GM23338 (cell line): ENCODE measurements around the gene ADCY7. TPM values are rescaled to one million over a fixed set of nuclear protein-coding genes. Genes with fewer than 3 reads are reported as not detected.

ENCODE experiments used
- ATAC-seq: fragments of 200-7000 bp; cut with Tn5 transposase; 3 replicates; pipeline ENCODE4 v1.9.1; 2020
- DNase-seq: peaks from one replicate; pipeline ENCODE4 v3.0.0-alpha.2; 2015; ENCODE audit warnings: low spot score
- H2AFZ ChIP-seq: fragments of 200-600 bp; sonication (generic); 2 replicates; pipeline ENCODE4 v1.8.0; 2016; ENCODE audit warnings: antibody characterized with exemption, mild to moderate bottlenecking, moderate library complexity
- H3F3A ChIP-seq: fragments of 200-600 bp; sonication (generic); replicated peaks from 2 replicates; pipeline ENCODE4 v1.8.0; 2017; ENCODE audit warnings: antibody characterized with exemption, mixed run types, low read depth
- H3K27ac ChIP-seq: fragments of 200-600 bp; sonication (generic); 2 replicates; pipeline ENCODE4 v1.6.1; 2016; ENCODE audit warnings: low read depth
- H3K27me3 ChIP-seq: fragments of 200-600 bp; sonication (generic); 2 replicates; pipeline ENCODE4 v1.8.0; 2016; ENCODE audit warnings: mild to moderate bottlenecking, mixed run types, moderate library complexity; ENCODE audit not compliant: insufficient read depth
- H3K36me3 ChIP-seq: fragments of 200-600 bp; sonication (generic); 2 replicates; pipeline ENCODE4 v1.8.0; 2016; ENCODE audit warnings: mild to moderate bottlenecking; ENCODE audit not compliant: insufficient read depth
- H3K4me1 ChIP-seq: fragments of 200-600 bp; sonication (generic); 2 replicates; pipeline ENCODE4 v1.8.0; 2016; ENCODE audit warnings: mild to moderate bottlenecking, moderate library complexity; ENCODE audit not compliant: insufficient read depth
- H3K4me2 ChIP-seq: fragments of 200-600 bp; sonication (generic); 2 replicates; pipeline ENCODE4 v1.7.1; 2017; ENCODE audit warnings: mixed run types
- H3K4me3 ChIP-seq: fragments of 200-600 bp; sonication (generic); 2 replicates; pipeline ENCODE4 v1.6.1; 2016; ENCODE audit warnings: mixed run types
- H3K79me2 ChIP-seq: fragments of 200-600 bp; sonication (generic); replicated peaks from 2 replicates; pipeline ENCODE4 v1.8.0; 2017; ENCODE audit warnings: mild to moderate bottlenecking; ENCODE audit not compliant: insufficient read depth
- H3K9me2 ChIP-seq: fragments of 200-600 bp; sonication (generic); 2 replicates; pipeline ENCODE4 v1.8.0; 2017; ENCODE audit not compliant: insufficient read depth
- H4K20me1 ChIP-seq: fragments of 200-600 bp; sonication (generic); replicated peaks from 2 replicates; pipeline ENCODE4 v1.8.0; 2017; ENCODE audit warnings: mild to moderate bottlenecking; ENCODE audit not compliant: insufficient read depth
- H3K27ac Mint-ChIP-seq: 2 replicates; pipeline ENCODE4 v1.8.0; 2020; ENCODE audit warnings: inconsistent platforms, mild to moderate bottlenecking, moderate library complexity, mixed read lengths
- H3K27me3 Mint-ChIP-seq: 3 replicates; pipeline ENCODE4 v1.8.0; 2022; ENCODE audit warnings: low read depth, mild to moderate bottlenecking, moderate library complexity, mixed read lengths, inconsistent platforms; ENCODE audit not compliant: insufficient read depth, poor library complexity
- H3K36me3 Mint-ChIP-seq: 3 replicates; pipeline ENCODE4 v1.8.0; 2021; ENCODE audit warnings: low read depth, mild to moderate bottlenecking, inconsistent platforms, moderate library complexity, mixed read lengths
- H3K4me1 Mint-ChIP-seq: 3 replicates; pipeline ENCODE4 v1.8.0; 2020; ENCODE audit warnings: mild to moderate bottlenecking, inconsistent platforms, mixed read lengths
- H3K4me3 Mint-ChIP-seq: 3 replicates; pipeline ENCODE4 v1.8.0; 2021; ENCODE audit warnings: moderate library complexity, mild to moderate bottlenecking, inconsistent platforms, mixed read lengths
- H3K9me3 Mint-ChIP-seq: 3 replicates; pipeline ENCODE4 v1.8.0; 2020; ENCODE audit warnings: moderate library complexity, mild to moderate bottlenecking, inconsistent platforms, mixed read lengths
- CREB1 ChIP-seq: fragments of 250-450 bp; sonication (Bioruptor Pico); IDR thresholded peaks from 2 replicates; pipeline ENCODE4 v1.5.0; 2020; ENCODE audit warnings: low read depth, mild to moderate bottlenecking, moderate library complexity
- CTCF ChIP-seq, 2 experiments: fragments of 200-600 bp in 1 of 2; sonication (generic) in 1 of 2; conservative IDR thresholded peaks; 2 replicates each; pipeline versions ENCODE4 v1.5.1 to v1.6.1; 2016 to 2017; ENCODE audit warnings: antibody characterized with exemption in 2 of 2, low read depth in 2 of 2, mild to moderate bottlenecking in 2 of 2, moderate library complexity in 1 of 2
- ETS1 ChIP-seq: IDR thresholded peaks from 2 replicates; pipeline ENCODE4 v1.6.1; 2016; ENCODE audit warnings: antibody characterized with exemption
- EZH2 ChIP-seq: fragments of 200-600 bp; sonication (generic); IDR thresholded peaks from one replicate; pipeline ENCODE4 v1.8.0; 2017; ENCODE audit warnings: antibody characterized with exemption, mild to moderate bottlenecking, low read depth; ENCODE audit not compliant: unreplicated experiment
- EZH2phosphoT487 ChIP-seq: fragments of 200-600 bp; sonication (generic); IDR thresholded peaks from one replicate; pipeline ENCODE4 v1.8.1; 2018; ENCODE audit warnings: antibody characterized with exemption; ENCODE audit not compliant: unreplicated experiment
- JUNB ChIP-seq: IDR thresholded peaks from one replicate; pipeline ENCODE4 v1.6.1; 2016; ENCODE audit warnings: antibody characterized with exemption; ENCODE audit not compliant: unreplicated experiment
- NANOG ChIP-seq: IDR thresholded peaks from 2 replicates; pipeline ENCODE4 v1.6.1; 2016; ENCODE audit warnings: antibody characterized with exemption, borderline replicate concordance
- POLR2AphosphoS5 ChIP-seq: IDR thresholded peaks from 2 replicates; pipeline ENCODE4 v1.6.1; 2016; ENCODE audit warnings: antibody characterized with exemption, low read depth
- ZNF331 ChIP-seq: fragments of 250-450 bp; sonication (Bioruptor Pico); IDR thresholded peaks from 2 replicates; pipeline ENCODE4 v1.5.0; 2020; ENCODE audit warnings: low read depth, mild to moderate bottlenecking, moderate library complexity
- polyA plus RNA-seq: library from polyadenylated mRNA; unstranded; fragments of >200 nt; fragmentation: Nextera tagmentation; extraction: Ambion mirVana; gene quantifications from 2 replicates; pipeline ENCODE4 v1.2.1, GENCODE V29; 2016
- total RNA-seq: library from RNA; depleted of rRNA; stranded (reverse); fragments of >200 nt; shearing (Covaris generic); gene quantifications from 2 replicates; pipeline ENCODE4 v1.2.3, GENCODE V29; 2014
- TF ChIP-seq, protein P1 (sequence below): IDR thresholded peaks from one replicate; pipeline ENCODE4 v1.6.1; 2018; ENCODE audit warnings: antibody characterized with exemption; ENCODE audit not compliant: unreplicated experiment

ADCY7 gene
- total and polyA plus RNA-seq, 2 experiments from 2014 or later = 2.4 to 10.5 TPM

GRCh38 chr16:50251375-50252081, 14.8 kb upstream of the ADCY7 start:
- Mint-ChIP-seq H3K27me3 (peaks cover 13% of the 10 kb centered on the region), H3K9me3 (no peaks in the 10 kb centered on the region), H3K36me3 (no peaks in the 10 kb centered on the region), H3K4me1 (peaks cover 18% of the 10 kb centered on the region), H3K27ac (no peak overlapping the region), H3K4me3 (no peak overlapping the region)
- DNase-seq (no peak), ATAC-seq (no peak)
- H3K4me1 ChIP-seq = peaks cover 16% of the 10 kb centered on the region
- no peak overlapping the region for H3K4me2 ChIP-seq
- H3K79me2 ChIP-seq = no peaks in the 10 kb centered on the region
- no peaks in the 10 kb centered on the region for H3K36me3 ChIP-seq
- peaks cover 6% of the 10 kb centered on the region for H3K27me3 ChIP-seq
- no peak overlapping the region for H2AFZ ChIP-seq
- no peak for TF ChIP-seq POLR2AphosphoS5
- no peak for TF ChIP-seq CTCF (conservative IDR thresholded peaks at IDR 0.05; ENCODE audit: low read depth in 2 of 2)
- TF ChIP-seq ZNF331 = no peak
- TF ChIP-seq ETS1 = no peak
- TF ChIP-seq, protein P1, sequence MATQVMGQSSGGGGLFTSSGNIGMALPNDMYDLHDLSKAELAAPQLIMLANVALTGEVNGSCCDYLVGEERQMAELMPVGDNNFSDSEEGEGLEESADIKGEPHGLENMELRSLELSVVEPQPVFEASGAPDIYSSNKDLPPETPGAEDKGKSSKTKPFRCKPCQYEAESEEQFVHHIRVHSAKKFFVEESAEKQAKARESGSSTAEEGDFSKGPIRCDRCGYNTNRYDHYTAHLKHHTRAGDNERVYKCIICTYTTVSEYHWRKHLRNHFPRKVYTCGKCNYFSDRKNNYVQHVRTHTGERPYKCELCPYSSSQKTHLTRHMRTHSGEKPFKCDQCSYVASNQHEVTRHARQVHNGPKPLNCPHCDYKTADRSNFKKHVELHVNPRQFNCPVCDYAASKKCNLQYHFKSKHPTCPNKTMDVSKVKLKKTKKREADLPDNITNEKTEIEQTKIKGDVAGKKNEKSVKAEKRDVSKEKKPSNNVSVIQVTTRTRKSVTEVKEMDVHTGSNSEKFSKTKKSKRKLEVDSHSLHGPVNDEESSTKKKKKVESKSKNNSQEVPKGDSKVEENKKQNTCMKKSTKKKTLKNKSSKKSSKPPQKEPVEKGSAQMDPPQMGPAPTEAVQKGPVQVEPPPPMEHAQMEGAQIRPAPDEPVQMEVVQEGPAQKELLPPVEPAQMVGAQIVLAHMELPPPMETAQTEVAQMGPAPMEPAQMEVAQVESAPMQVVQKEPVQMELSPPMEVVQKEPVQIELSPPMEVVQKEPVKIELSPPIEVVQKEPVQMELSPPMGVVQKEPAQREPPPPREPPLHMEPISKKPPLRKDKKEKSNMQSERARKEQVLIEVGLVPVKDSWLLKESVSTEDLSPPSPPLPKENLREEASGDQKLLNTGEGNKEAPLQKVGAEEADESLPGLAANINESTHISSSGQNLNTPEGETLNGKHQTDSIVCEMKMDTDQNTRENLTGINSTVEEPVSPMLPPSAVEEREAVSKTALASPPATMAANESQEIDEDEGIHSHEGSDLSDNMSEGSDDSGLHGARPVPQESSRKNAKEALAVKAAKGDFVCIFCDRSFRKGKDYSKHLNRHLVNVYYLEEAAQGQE = no peak
- H4K20me1 ChIP-seq = no peaks in the 10 kb centered on the region
- no peak overlapping the region for H3K4me3 ChIP-seq
- H3F3A ChIP-seq = 0 out of 2 replicates have a peak, but pooled peaks cover 5% of the 10 kb centered on the region
- no peak overlapping the region for H3K27ac ChIP-seq
- H3K9me2 ChIP-seq = no peaks in the 10 kb centered on the region

GRCh38 chr16:50252082-50252611, 14.2 kb upstream of the ADCY7 start:
- peaks cover 8% of the 10 kb centered on the region for H3K27me3 Mint-ChIP-seq
- no peak for ATAC-seq
- no peak for DNase-seq
- no peaks in the 10 kb centered on the region for H3K9me2 ChIP-seq
- H3K27ac Mint-ChIP-seq = no peak overlapping the region
- no peaks in the 10 kb centered on the region for H3K36me3 ChIP-seq
- peaks cover 16% of the 10 kb centered on the region for H3K4me1 ChIP-seq
- no peak overlapping the region for H2AFZ ChIP-seq
- no peak overlapping the region for H3K4me2 ChIP-seq
- H3K27ac ChIP-seq = no peak overlapping the region
- no peaks in the 10 kb centered on the region for H3K36me3 Mint-ChIP-seq
- H3K4me3 Mint-ChIP-seq = no peak overlapping the region
- H3K4me1 Mint-ChIP-seq = peaks cover 18% of the 10 kb centered on the region
- no peaks in the 10 kb centered on the region for H3K79me2 ChIP-seq
- H3K4me3 ChIP-seq = no peak overlapping the region
- H3K27me3 ChIP-seq = no peaks in the 10 kb centered on the region
- 0 out of 2 replicates have a peak, but pooled peaks cover 5% of the 10 kb centered on the region for H3F3A ChIP-seq
- H3K9me3 Mint-ChIP-seq = no peaks in the 10 kb centered on the region
- H4K20me1 ChIP-seq = no peaks in the 10 kb centered on the region
- TF ChIP-seq CTCF (conservative IDR thresholded peaks at IDR 0.05; ENCODE audit: low read depth in 2 of 2) (no peak), ZNF331 (no peak), EZH2 (no peak), JUNB (no peak), NANOG (no peak), EZH2phosphoT487 (no peak), CREB1 (CRISPR knock-in tag) (no peak), ETS1 (no peak)
